A549 (cell line): ENCODE data around the gene DUSP7.

Experiments used
- CHD2 ChIP-seq: fragments of 150-350 bp; IDR thresholded peaks from 2 replicates; pipeline ENCODE4 v1.6.1; 2014; ENCODE audit warnings: low read length; ENCODE audit not compliant: partially characterized antibody
- EP300 ChIP-seq, 2 experiments: fragments of >200 bp; sonication (Bioruptor Twin); formaldehyde crosslinking; IDR thresholded peaks; 2 replicates in 1 of 2; 3 replicates in 1 of 2; pipeline ENCODE4 v1.6.1; 2016 to 2017
- GATA3 ChIP-seq: IDR thresholded peaks from 2 replicates; pipeline ENCODE4 v1.6.1; 2012; ENCODE audit warnings: borderline replicate concordance
- HMGXB4 ChIP-seq: fragments of 250-450 bp; sonication (Bioruptor Pico); IDR thresholded peaks from 2 replicates; pipeline ENCODE4 v1.5.0; 2021; ENCODE audit warnings: mild to moderate bottlenecking, moderate library complexity, borderline replicate concordance
- JUN ChIP-seq, 2 experiments: fragments of >200 bp; sonication (Bioruptor Twin); formaldehyde crosslinking; IDR thresholded peaks; 2 replicates in 1 of 2; 3 replicates in 1 of 2; pipeline ENCODE4 v1.6.1; 2016 to 2017
- KDM1A ChIP-seq: fragments of 200-600 bp; sonication (generic); IDR thresholded peaks from 2 replicates; pipeline ENCODE4 v1.6.1; 2016; ENCODE audit warnings: low read depth, mild to moderate bottlenecking
- POLR2A ChIP-seq: IDR thresholded peaks from 2 replicates; pipeline ENCODE4 v1.6.1; 2012; ENCODE audit warnings: mild to moderate bottlenecking, low read length
- RARB ChIP-seq: fragments of 250-450 bp; sonication (Bioruptor Pico); IDR thresholded peaks from 2 replicates; pipeline ENCODE4 v1.8.0; 2021; ENCODE audit warnings: mild to moderate bottlenecking, moderate library complexity
- RFX5 ChIP-seq: fragments of 450-650 bp; IDR thresholded peaks from 2 replicates; pipeline ENCODE4 v1.7.1; 2014; ENCODE audit warnings: antibody characterized with exemption, mild to moderate bottlenecking, moderate library complexity
- SMC3 ChIP-seq: fragments of >200 bp; sonication (Bioruptor Twin); formaldehyde crosslinking; IDR thresholded peaks from 3 replicates; pipeline ENCODE4 v1.6.1; 2018; ENCODE audit warnings: inconsistent platforms
- TF ChIP-seq, protein P1 (sequence below): fragments of 200-600 bp; sonication (generic); IDR thresholded peaks from 2 replicates; pipeline ENCODE4 v1.6.1; 2016; ENCODE audit warnings: antibody characterized with exemption, mild to moderate bottlenecking, moderate library complexity
- TF ChIP-seq, protein P2 (sequence below): fragments of 450-650 bp; IDR thresholded peaks from 2 replicates; pipeline ENCODE4 v1.6.1; 2014; ENCODE audit warnings: antibody characterized with exemption

- TF ChIP-seq RARB (CRISPR knock-in tag) (no peak), POLR2A (no peak), HMGXB4 (CRISPR knock-in tag) (no peak), CHD2 (no peak), JUN (IDR thresholded peaks at IDR 0.05) (no peak), EP300 (IDR thresholded peaks at IDR 0.05) (no peak), RFX5 (no peak), GATA3 (no peak), SMC3 (no peak), KDM1A (no peak)
- TF ChIP-seq, protein P1, sequence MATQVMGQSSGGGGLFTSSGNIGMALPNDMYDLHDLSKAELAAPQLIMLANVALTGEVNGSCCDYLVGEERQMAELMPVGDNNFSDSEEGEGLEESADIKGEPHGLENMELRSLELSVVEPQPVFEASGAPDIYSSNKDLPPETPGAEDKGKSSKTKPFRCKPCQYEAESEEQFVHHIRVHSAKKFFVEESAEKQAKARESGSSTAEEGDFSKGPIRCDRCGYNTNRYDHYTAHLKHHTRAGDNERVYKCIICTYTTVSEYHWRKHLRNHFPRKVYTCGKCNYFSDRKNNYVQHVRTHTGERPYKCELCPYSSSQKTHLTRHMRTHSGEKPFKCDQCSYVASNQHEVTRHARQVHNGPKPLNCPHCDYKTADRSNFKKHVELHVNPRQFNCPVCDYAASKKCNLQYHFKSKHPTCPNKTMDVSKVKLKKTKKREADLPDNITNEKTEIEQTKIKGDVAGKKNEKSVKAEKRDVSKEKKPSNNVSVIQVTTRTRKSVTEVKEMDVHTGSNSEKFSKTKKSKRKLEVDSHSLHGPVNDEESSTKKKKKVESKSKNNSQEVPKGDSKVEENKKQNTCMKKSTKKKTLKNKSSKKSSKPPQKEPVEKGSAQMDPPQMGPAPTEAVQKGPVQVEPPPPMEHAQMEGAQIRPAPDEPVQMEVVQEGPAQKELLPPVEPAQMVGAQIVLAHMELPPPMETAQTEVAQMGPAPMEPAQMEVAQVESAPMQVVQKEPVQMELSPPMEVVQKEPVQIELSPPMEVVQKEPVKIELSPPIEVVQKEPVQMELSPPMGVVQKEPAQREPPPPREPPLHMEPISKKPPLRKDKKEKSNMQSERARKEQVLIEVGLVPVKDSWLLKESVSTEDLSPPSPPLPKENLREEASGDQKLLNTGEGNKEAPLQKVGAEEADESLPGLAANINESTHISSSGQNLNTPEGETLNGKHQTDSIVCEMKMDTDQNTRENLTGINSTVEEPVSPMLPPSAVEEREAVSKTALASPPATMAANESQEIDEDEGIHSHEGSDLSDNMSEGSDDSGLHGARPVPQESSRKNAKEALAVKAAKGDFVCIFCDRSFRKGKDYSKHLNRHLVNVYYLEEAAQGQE = no peak
- TF ChIP-seq, protein P2, sequence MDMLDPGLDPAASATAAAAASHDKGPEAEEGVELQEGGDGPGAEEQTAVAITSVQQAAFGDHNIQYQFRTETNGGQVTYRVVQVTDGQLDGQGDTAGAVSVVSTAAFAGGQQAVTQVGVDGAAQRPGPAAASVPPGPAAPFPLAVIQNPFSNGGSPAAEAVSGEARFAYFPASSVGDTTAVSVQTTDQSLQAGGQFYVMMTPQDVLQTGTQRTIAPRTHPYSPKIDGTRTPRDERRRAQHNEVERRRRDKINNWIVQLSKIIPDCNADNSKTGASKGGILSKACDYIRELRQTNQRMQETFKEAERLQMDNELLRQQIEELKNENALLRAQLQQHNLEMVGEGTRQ = no peak
Measured at GRCh38 chr3:52093756-52094545, 37.6 kb upstream of the DUSP7 start.
